KMS-11 (cell line): ENCODE data around the gene HMGXB3.
"Not testable (repeated sequence)": the region's sequence is repeated elsewhere in the genome, so short reads cannot be mapped to it uniquely, and the experiment has no call there.

ENCODE experiments used
- H2AFZ ChIP-seq: fragments of 200-600 bp; sonication (generic); 2 replicates; pipeline ENCODE4 v1.6.1; 2016; ENCODE audit warnings: antibody characterized with exemption, mixed run types, low read depth
- H3K27ac ChIP-seq: fragments of 200-600 bp; sonication (generic); 2 replicates; pipeline ENCODE4 v1.6.1; 2016; ENCODE audit warnings: mild to moderate bottlenecking, mixed run types
- H3K27me3 ChIP-seq: fragments of 200-600 bp; sonication (generic); 2 replicates; pipeline ENCODE4 v1.6.1; 2017; ENCODE audit warnings: mild to moderate bottlenecking, low read depth, mixed run types, moderate library complexity; ENCODE audit not compliant: insufficient read depth
- H3K36me3 ChIP-seq: fragments of 200-600 bp; sonication (generic); 2 replicates; pipeline ENCODE4 v1.6.1; 2017; ENCODE audit warnings: mild to moderate bottlenecking, mixed run types; ENCODE audit not compliant: insufficient read depth
- H3K4me1 ChIP-seq: fragments of 200-600 bp; sonication (generic); 2 replicates; pipeline ENCODE4 v1.6.1; 2016; ENCODE audit warnings: mild to moderate bottlenecking, low read depth, mixed run types; ENCODE audit not compliant: poor library complexity, severe bottlenecking
- H3K4me2 ChIP-seq: fragments of 200-600 bp; sonication (generic); 2 replicates; pipeline ENCODE4 v1.7.0; 2016; ENCODE audit warnings: mild to moderate bottlenecking, mixed run types
- H3K4me3 ChIP-seq: fragments of 200-600 bp; sonication (generic); IDR thresholded peaks from 2 replicates; pipeline ENCODE4 v1.6.1; 2017; ENCODE audit warnings: low read depth, low read length, mixed read lengths; ENCODE audit not compliant: insufficient read depth
- H3K79me2 ChIP-seq: fragments of 200-600 bp; sonication (generic); 2 replicates; pipeline ENCODE4 v1.6.1; 2016; ENCODE audit warnings: low read depth, mixed run types; ENCODE audit not compliant: insufficient read depth
- H3K9ac ChIP-seq: fragments of 200-600 bp; sonication (generic); 2 replicates; pipeline ENCODE4 v1.6.1; 2016; ENCODE audit warnings: mild to moderate bottlenecking, mixed run types
- H4K20me1 ChIP-seq: fragments of 200-600 bp; sonication (generic); 2 replicates; pipeline ENCODE4 v1.6.1; 2016; ENCODE audit warnings: mild to moderate bottlenecking, mixed run types; ENCODE audit not compliant: insufficient read depth
- CTCF ChIP-seq: fragments of 200-600 bp; sonication (generic); conservative IDR thresholded peaks from 2 replicates; pipeline ENCODE4 v1.6.1; 2017; ENCODE audit warnings: low read depth, mild to moderate bottlenecking, antibody characterized with exemption, low read length, moderate library complexity, mixed read lengths

HMGXB3 gene

GRCh38 chr5:150022681-150023080, 22.1 kb downstream of the HMGXB3 start:
- Histone ChIP-seq H3K4me3 (no peak overlapping the region), H3K36me3 (no peaks in the 10 kb centered on the region), H3K27ac (no peak overlapping the region), H3K4me2 (no peak overlapping the region), H4K20me1 (no peaks in the 10 kb centered on the region), H2AFZ (no peak overlapping the region), H3K4me1 (peaks cover 24% of the 10 kb centered on the region), H3K79me2 (no peaks in the 10 kb centered on the region), H3K27me3 (no peaks in the 10 kb centered on the region), H3K9ac (no peak overlapping the region)
- no peak for TF ChIP-seq CTCF

GRCh38 chr5:150023136-150023535, 22.6 kb downstream of the HMGXB3 start:
- H3K79me2 ChIP-seq, result no peaks in the 10 kb centered on the region
- H3K27ac ChIP-seq, result no peak overlapping the region
- H2AFZ ChIP-seq, result no peak overlapping the region
- no peak overlapping the region for H3K4me2 ChIP-seq
- H3K4me1 ChIP-seq, result peaks cover 24% of the 10 kb centered on the region
- H4K20me1 ChIP-seq, result no peaks in the 10 kb centered on the region
- no peaks in the 10 kb centered on the region for H3K27me3 ChIP-seq
- H3K4me3 ChIP-seq, result no peak overlapping the region
- no peak overlapping the region for H3K9ac ChIP-seq
- no peak for TF ChIP-seq CTCF
- no peaks in the 10 kb centered on the region for H3K36me3 ChIP-seq

GRCh38 chr5:150024346-150024984, 23.9 kb downstream of the HMGXB3 start:
- no peak for TF ChIP-seq CTCF
- H3K4me2 ChIP-seq, result no peak overlapping the region
- H3K4me1 ChIP-seq, result peaks cover 24% of the 10 kb centered on the region
- H4K20me1 ChIP-seq, result no peaks in the 10 kb centered on the region
- no peak overlapping the region for H2AFZ ChIP-seq
- H3K27me3 ChIP-seq, result no peaks in the 10 kb centered on the region
- no peak overlapping the region for H3K27ac ChIP-seq
- no peak overlapping the region for H3K9ac ChIP-seq
- H3K79me2 ChIP-seq, result no peaks in the 10 kb centered on the region
- no peak overlapping the region for H3K4me3 ChIP-seq
- no peaks in the 10 kb centered on the region for H3K36me3 ChIP-seq

GRCh38 chr5:150026682-150027172, 26.2 kb downstream of the HMGXB3 start:
- no peaks in the 10 kb centered on the region for H3K36me3 ChIP-seq

GRCh38 chr5:150028047-150028446, 27.5 kb downstream of the HMGXB3 start:
- H2AFZ ChIP-seq, H4K20me1 ChIP-seq, H3K27ac ChIP-seq, H3K79me2 ChIP-seq, H3K4me2 ChIP-seq, H3K27me3 ChIP-seq, H3K4me1 ChIP-seq, H3K9ac ChIP-seq, H3K36me3 ChIP-seq, H3K4me3 ChIP-seq: not testable (repeated sequence)

More at GRCh38 chr5:150026682-150027172, 26.2 kb downstream of the HMGXB3 start:
- Histone ChIP-seq H3K27ac (no peak overlapping the region), H2AFZ (no peak overlapping the region), H3K79me2 (no peaks in the 10 kb centered on the region), H3K9ac (no peak overlapping the region), H3K4me3 (no peak overlapping the region), H3K27me3 (no peaks in the 10 kb centered on the region), H4K20me1 (no peaks in the 10 kb centered on the region), H3K4me2 (no peak overlapping the region), H3K4me1 (peaks cover 6% of the 10 kb centered on the region)
- TF ChIP-seq CTCF, result no peak
